Activated CD4-positive, alpha-beta T cell treated with anti-CD3 and anti-CD28 coated beads for 24 hours (primary cell): ENCODE results near the gene PKP4.

Source experiments
- DNase-seq, 2 donors: peaks; one replicate each; pipeline ENCODE4 v3.0.0-alpha.2; 2020; ENCODE audit warnings: low read depth in 2 of 2

The PKP4 gene

GRCh38 chr2:158716921-158717320, 260.2 kb downstream of the PKP4 start:
- no peak for DNase-seq

- DNase-seq = no peak
Observed at GRCh38 chr2:158717366-158718195, 260.8 kb downstream of the PKP4 start.

GRCh38 chr2:158718196-158718585, 261.4 kb downstream of the PKP4 start:
- no peak for DNase-seq

GRCh38 chr2:158718851-158719250, 262.1 kb downstream of the PKP4 start:
- DNase-seq = no peak

GRCh38 chr2:158719403-158719802, 262.7 kb downstream of the PKP4 start:
- no peak for DNase-seq

DNA sequence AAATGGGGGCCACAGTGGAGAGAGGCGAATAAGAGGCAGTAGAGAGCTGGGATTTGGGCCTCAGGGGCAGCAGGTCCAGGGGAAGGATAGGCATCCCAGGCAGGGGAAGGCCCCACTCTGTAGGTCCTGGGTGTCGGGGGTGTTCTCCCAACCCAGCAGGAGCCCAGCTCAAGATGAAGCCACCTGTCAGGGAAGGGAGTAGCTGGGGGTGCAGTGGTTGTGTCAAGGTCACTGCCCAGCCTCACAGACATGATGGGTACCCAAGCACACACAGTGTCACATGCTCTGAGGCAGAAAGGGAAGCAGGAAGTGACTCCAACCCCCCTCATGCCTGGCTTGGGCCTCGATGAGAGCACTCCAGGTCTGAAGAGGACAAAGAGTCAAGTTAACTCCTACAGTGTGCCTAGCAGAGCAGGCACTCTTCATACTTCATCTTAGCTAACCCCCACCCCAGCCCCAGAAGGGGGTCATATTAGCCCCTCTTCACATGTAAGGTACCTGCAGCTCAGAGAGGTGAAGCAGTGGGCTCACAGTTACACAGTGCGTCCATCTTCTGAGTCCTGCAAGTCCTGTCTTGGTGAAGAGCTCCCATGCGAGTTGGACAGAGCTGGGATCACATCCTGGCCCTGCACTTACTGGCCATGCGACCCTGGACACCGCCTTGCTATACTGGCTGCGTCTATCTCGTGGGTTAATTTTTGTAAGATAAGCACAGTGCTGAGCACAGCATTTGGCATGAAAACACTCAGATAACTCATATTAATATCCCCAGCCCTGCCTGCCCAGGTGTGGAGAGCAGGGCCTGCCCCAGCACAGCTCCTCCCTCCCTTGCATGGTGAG, 265.7 kb downstream of the PKP4 start:
- DNase-seq = no peak

GRCh38 chr2:158723181-158723838, 266.6 kb downstream of the PKP4 start:
- DNase-seq = no peak

- no peak for DNase-seq
Observed at GRCh38 chr2:158723921-158724802, 267.4 kb downstream of the PKP4 start.

DNA sequence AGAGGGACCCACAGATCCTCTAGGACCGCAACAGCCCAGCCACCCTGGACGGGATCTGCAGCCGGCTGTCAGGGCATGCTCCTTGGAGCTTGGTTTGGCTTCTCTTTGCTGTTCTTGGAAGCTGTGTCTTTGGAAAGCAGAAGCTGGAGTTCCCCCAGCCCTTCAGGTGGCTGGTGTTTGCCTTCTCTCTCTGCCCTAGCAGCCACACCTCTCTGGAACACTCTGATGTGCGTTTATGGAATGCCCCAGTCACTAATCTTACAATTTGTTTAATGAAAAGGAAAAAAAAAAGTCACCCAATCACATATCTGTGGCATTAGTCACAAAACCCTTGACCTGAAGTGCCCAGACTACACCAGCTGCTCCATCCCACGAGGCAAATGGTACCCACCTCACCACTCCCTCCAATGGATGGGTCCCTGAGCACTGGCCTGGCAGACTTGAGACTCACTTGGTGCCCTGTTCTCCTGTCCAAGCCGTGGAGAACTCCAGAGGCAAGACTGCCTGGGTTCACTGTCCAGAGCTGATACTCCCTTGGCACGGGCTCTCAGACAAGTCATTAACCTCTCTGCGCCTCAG, 268.1 kb downstream of the PKP4 start:
- DNase-seq = no peak

GRCh38 chr2:158725441-158725891, 268.7 kb downstream of the PKP4 start:
- no peak for DNase-seq

GRCh38 chr2:158726911-158727592, 270.3 kb downstream of the PKP4 start:
- DNase-seq = no peak

DNA sequence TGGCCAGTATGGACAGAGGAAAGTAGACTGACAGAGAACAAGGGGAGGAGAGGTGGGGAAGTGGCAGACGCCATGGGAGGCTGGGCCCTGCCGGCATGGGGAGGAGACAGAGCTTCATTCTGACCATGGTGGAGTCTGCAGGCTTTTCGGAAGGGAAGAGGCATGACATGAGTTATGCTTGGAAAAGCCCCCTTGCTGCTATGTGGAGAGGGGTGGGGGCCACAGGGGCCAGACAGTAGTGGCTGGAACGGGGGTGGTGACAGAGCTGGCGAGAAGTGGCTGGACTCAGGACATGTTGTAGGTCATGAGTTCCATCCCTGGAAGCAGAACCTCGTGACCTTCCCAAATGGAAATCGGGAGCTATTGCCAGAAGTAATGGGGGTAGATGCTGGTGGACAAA, 271.7 kb downstream of the PKP4 start:
- DNase-seq = no peak

DNA sequence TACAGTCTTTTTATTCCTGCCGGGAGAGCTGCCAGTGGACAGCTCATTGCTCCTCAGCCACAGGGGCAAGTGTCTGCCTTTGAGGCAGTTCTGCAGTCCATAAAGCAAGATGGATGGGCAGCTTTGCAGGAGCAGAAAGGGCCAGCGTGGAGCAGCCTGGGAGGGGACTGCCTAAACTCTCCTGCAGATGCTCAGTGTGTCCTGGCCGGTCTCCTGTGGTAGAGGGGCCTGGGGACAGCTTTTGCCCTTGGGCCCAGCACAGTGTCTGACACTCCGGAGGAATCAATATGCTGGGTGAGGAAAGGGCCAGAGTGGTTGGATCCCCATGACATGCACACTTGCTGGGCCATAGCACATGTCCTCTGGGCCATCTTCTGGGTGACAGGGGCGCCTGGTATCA, 272.7 kb downstream of the PKP4 start:
- DNase-seq = no peak

DNA sequence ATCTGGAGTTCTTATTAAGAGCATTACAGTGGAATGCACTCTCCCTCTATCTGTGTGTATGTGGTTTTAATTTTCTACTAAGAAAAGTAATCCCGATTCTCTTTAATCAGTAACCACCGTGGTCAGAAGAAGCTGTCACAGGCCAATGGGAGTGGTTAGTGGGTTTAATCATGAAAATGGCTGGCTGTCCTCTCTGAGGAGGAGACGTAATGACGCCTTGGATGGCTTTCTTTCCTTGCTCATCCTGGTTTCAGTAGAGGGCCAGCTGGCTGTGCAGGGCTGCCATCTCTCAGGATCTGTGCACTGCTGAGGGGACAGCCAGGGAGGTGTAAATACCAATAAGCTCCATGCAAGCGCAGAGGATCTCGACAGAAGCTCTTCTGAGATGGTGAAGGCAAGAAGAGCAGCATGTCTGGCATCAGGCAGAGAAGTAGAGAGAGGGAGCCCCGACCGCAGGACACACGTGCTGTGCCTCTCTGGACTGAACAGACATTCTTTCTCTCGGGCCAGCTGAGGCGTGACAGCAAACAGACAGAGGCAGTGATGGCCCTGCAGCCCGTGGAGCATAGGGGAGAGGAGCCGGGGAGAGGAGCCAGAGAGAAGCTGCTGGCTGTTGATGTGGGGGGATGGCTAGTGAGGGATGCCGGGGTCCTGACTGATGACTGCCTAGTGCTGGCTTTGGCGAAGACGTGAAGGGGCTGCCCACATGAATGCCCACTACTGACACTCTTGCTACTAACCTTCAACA, 273.3 kb downstream of the PKP4 start:
- no peak for DNase-seq

GRCh38 chr2:158730621-158731140, 273.9 kb downstream of the PKP4 start:
- no peak for DNase-seq

DNA sequence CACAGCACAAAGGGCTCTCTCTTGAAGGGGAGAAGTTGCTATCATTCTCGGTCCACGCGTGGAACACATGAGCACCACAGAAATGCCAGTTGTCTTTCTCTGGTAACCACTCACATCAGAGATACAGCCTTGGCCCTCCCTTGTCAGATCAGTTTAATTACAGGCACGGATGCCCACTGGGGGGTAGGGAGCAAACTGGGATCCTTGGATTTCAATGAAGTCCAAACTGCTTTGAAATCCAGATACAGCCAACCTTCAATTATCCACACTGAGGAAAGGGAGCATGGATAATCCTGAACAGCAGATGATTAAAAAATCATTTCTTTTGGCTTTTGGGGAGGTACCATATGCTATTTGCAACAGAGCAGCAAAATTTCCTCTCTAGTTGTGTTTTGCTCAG, 274.6 kb downstream of the PKP4 start:
- no peak for DNase-seq
